Measurements from ENCODE around the gene PSMD10.

- TF ChIP-seq CTCF (IDR thresholded peaks at IDR 0.05): no peak
- TF ChIP-seq POLR2A (IDR thresholded peaks at IDR 0.05): no peak
Observed at GRCh38 chrX:108123591-108124366, 32.4 kb upstream of the PSMD10 start.
